K562 (cell line): ENCODE results near the gene PAFAH2. TPM values are rescaled to one million over a fixed set of nuclear protein-coding genes. Genes with fewer than 3 reads are reported as not detected.

ENCODE experiments used
- CXXC5 ChIP-seq: fragments of 250-450 bp; sonication (Bioruptor Pico); IDR thresholded peaks from 2 replicates; pipeline ENCODE4 v1.8.0; 2022; ENCODE audit warnings: inconsistent platforms, mild to moderate bottlenecking, moderate library complexity
- DLX4 ChIP-seq: fragments of 250-450 bp; sonication (Bioruptor Pico); IDR thresholded peaks from 2 replicates; pipeline ENCODE4 v1.6.1; 2021; ENCODE audit warnings: mild to moderate bottlenecking
- DNMT1 ChIP-seq: fragments of 450-650 bp; IDR thresholded peaks from 2 replicates; pipeline ENCODE4 v1.6.1; 2016; ENCODE audit warnings: antibody characterized with exemption, mild to moderate bottlenecking
- NFXL1 ChIP-seq: fragments of 450-650 bp; formaldehyde crosslinking; IDR thresholded peaks from 2 replicates; pipeline ENCODE4 v1.4.0; 2021; ENCODE audit warnings: mild to moderate bottlenecking
- PML ChIP-seq: IDR thresholded peaks from 2 replicates; pipeline ENCODE4 v1.6.1; 2012; ENCODE audit warnings: low read length, inconsistent platforms
- SIN3A ChIP-seq, 2 experiments: fragments of 150-350 bp in 1 of 2; IDR thresholded peaks; 2 replicates each; pipeline ENCODE4 v1.6.1; 2011 to 2016; ENCODE audit warnings: borderline replicate concordance in 2 of 2, low read depth in 2 of 2, low read length in 2 of 2, mild to moderate bottlenecking in 2 of 2, moderate library complexity in 2 of 2; ENCODE audit not compliant: control insufficient read depth in 1 of 2
- SMAD1 ChIP-seq: fragments of 150-350 bp; IDR thresholded peaks from 2 replicates; pipeline ENCODE4 v1.6.1; 2014; ENCODE audit warnings: low read length, low read depth; ENCODE audit not compliant: partially characterized antibody
- SP1 ChIP-seq: sonication (generic); formaldehyde crosslinking; IDR thresholded peaks from 2 replicates; pipeline ENCODE4 v1.8.1; 2022; ENCODE audit warnings: mild to moderate bottlenecking, missing genetic modification reagents
- TAL1 ChIP-seq: fragments of 450-650 bp; IDR thresholded peaks from 2 replicates; pipeline ENCODE4 v1.6.1; 2016; ENCODE audit warnings: mild to moderate bottlenecking
- ZNF140 ChIP-seq: fragments of 250-450 bp; sonication (Bioruptor Pico); IDR thresholded peaks from 2 replicates; pipeline ENCODE4 v1.8.0; 2021; ENCODE audit warnings: moderate library complexity, mild to moderate bottlenecking, inconsistent platforms
- ZNF311 ChIP-seq: fragments of 250-450 bp; sonication (Bioruptor Pico); IDR thresholded peaks from 2 replicates; pipeline ENCODE4 v1.4.0; 2020; ENCODE audit warnings: mild to moderate bottlenecking, moderate library complexity
- ZNF512 ChIP-seq: IDR thresholded peaks from 2 replicates; pipeline ENCODE4 v1.6.1; 2016; ENCODE audit warnings: missing genetic modification characterization, missing compliant biosample characterization
- ZNF77 ChIP-seq: fragments of 250-450 bp; sonication (Bioruptor Pico); IDR thresholded peaks from 2 replicates; pipeline ENCODE4 v1.5.0; 2020
- polyA plus RNA-seq, 8 experiments: library from polyadenylated mRNA; depleted of rRNA in 4 of 8; stranded (reverse) in 5 of 8; unstranded in 3 of 8; fragments of >200 nt; fragmentation: Nextera tagmentation in 2 of 8; fragmentation: Illumina TruSeq in 1 of 8; extraction: Ambion mirVana in 2 of 8; extraction: Trizol in 1 of 8; gene quantifications; 2 replicates each; pipeline versions ENCODE4 v1.2.1 to v1.2.3, GENCODE V29; 2011 to 2014; ENCODE audit warnings: inconsistent platforms in 1 of 8, missing spikeins in 1 of 8
- total RNA-seq, 7 experiments: library from RNA; depleted of rRNA in 6 of 7; stranded (reverse); fragments of >200 nt in 6 of 7; fragmentation: Illumina TruSeq in 2 of 7; extraction: Trizol in 2 of 7; gene quantifications; 2 replicates each; pipeline versions ENCODE4 v1.2.1 to v1.2.3, GENCODE V29; 2011 to 2021; ENCODE audit warnings: low replicate concordance in 1 of 7
- TF ChIP-seq, protein P1 (sequence below): fragments of 450-650 bp; formaldehyde crosslinking; IDR thresholded peaks from 2 replicates; pipeline ENCODE4 v1.4.0; 2020; ENCODE audit warnings: mild to moderate bottlenecking
- TF ChIP-seq, protein P2 (sequence below), 2 experiments: fragments of 450-650 bp in 1 of 2; sonication (generic) in 1 of 2; formaldehyde crosslinking in 1 of 2; IDR thresholded peaks; 2 replicates each; pipeline versions ENCODE4 v1.7.1 to v1.9.0; 2016 to 2022; ENCODE audit warnings: inconsistent platforms in 1 of 2, mild to moderate bottlenecking in 1 of 2, missing genetic modification reagents in 1 of 2

Gene PAFAH2
- total and polyA plus RNA-seq, 9 of the 15 experiments (the other 6 are each of a cell fraction or from before 2014, with no cell fraction given) = 4.2 to 10.9 (median 6.8) TPM

DNA sequence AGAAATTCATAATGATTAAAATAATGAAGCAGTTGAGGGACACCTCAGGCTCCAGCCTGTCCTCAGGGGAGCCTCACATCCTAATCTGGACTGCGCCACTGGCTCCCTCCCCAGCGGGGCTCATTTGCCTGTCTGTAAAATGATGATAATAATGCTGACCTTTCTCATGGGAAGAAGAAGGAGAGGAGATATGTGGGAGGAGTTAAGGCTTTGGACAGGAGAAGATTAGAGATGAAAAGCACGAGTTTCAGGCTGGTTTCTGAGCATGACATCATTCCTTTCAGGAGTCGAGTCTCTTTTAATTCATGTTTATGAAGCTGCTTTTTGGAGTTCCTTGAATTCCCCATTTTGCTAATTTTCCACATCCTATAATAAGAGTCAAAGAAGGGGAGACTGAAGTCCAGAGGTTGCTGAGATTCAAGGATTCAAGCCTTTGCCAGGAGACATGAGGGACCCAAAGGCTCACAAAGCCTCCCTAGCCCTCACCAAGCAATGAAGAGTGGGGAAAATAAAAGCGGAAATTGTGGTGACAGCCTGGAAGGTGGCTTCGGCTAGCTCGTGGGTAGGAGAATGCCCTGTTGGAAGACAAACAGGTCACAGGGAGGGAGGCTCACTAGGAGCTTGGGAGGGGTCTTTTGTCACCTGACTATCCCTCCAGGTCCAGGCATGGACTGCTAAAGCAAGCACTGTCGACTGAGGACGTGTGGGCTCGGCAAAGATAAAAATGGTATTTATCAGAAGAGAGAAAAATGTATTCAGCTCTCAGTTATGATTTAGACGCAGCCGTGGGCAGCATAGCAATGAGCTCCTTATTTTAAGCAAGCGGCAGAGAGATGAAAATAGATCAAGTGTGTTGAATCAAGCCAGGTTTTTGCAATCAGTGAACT is 64.1 kb downstream of the PAFAH2 start (continued):
- TF ChIP-seq ZNF140 (CRISPR knock-in tag) (no peak), SMAD1 (no peak), ZNF311 (no peak), CXXC5 (peak; percentile 28; the same call in 1 of the 2 replicates), NFXL1 (no peak; the same call in 1 of the 2 replicates), DNMT1 (no peak), DLX4 (CRISPR knock-in tag) (no peak), SP1 (CRISPR knock-in tag) (no peak; the same call in 1 of the 2 replicates), ZNF77 (no peak), TAL1 (peak; percentile 90), ZNF512 (no peak), SIN3A (IDR thresholded peaks at IDR 0.05; ENCODE audit: borderline replicate concordance in 2 of 2, control insufficient read depth in 1 of 2, low read depth in 2 of 2, low read length in 2 of 2) (no peak), PML (peak; percentile 78; the same call in 1 of the 2 replicates)
- TF ChIP-seq, protein P1, sequence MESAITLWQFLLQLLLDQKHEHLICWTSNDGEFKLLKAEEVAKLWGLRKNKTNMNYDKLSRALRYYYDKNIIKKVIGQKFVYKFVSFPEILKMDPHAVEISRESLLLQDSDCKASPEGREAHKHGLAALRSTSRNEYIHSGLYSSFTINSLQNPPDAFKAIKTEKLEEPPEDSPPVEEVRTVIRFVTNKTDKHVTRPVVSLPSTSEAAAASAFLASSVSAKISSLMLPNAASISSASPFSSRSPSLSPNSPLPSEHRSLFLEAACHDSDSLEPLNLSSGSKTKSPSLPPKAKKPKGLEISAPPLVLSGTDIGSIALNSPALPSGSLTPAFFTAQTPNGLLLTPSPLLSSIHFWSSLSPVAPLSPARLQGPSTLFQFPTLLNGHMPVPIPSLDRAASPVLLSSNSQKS (CRISPR knock-in tag) = no peak
- TF ChIP-seq, protein P2, sequence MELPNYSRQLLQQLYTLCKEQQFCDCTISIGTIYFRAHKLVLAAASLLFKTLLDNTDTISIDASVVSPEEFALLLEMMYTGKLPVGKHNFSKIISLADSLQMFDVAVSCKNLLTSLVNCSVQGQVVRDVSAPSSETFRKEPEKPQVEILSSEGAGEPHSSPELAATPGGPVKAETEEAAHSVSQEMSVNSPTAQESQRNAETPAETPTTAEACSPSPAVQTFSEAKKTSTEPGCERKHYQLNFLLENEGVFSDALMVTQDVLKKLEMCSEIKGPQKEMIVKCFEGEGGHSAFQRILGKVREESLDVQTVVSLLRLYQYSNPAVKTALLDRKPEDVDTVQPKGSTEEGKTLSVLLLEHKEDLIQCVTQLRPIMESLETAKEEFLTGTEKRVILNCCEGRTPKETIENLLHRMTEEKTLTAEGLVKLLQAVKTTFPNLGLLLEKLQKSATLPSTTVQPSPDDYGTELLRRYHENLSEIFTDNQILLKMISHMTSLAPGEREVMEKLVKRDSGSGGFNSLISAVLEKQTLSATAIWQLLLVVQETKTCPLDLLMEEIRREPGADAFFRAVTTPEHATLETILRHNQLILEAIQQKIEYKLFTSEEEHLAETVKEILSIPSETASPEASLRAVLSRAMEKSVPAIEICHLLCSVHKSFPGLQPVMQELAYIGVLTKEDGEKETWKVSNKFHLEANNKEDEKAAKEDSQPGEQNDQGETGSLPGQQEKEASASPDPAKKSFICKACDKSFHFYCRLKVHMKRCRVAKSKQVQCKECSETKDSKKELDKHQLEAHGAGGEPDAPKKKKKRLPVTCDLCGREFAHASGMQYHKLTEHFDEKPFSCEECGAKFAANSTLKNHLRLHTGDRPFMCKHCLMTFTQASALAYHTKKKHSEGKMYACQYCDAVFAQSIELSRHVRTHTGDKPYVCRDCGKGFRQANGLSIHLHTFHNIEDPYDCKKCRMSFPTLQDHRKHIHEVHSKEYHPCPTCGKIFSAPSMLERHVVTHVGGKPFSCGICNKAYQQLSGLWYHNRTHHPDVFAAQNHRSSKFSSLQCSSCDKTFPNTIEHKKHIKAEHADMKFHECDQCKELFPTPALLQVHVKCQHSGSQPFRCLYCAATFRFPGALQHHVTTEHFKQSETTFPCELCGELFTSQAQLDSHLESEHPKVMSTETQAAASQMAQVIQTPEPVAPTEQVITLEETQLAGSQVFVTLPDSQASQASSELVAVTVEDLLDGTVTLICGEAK (IDR thresholded peaks at IDR 0.05) = no peak
- TF ChIP-seq, protein P2 (CRISPR knock-in tag; IDR thresholded peaks at IDR 0.05) = no peak
